ENCODE results near the gene SERPINI1.
A peak's percentile ranks its signal among the peaks of the same experiment; 100 is the strongest.

The SERPINI1 gene

GRCh38 chr3:167735233-167736138 is at the start of gene SERPINI1:
TSS of gene SERPINI1 (plus strand) at chr3:167735721. CDS start at chr3:167789129, 53,408 bp downstream.
- DNase-seq, result peak; percentile 79

GRCh38 chr3:167691366-167691765 is 44.2 kb upstream of the SERPINI1 start:
- peak; percentile 49 for DNase-seq

- DNase-seq, result no peak
These were observed 41.4 kb upstream of the SERPINI1 start for GRCh38 chr3:167694121-167694520.

- DNase-seq, result no peak
These were observed 35.5 kb upstream of the SERPINI1 start for GRCh38 chr3:167700046-167700445.

GRCh38 chr3:167700926-167701325 is 34.6 kb upstream of the SERPINI1 start:
- DNase-seq, result no peak

GRCh38 chr3:167705840-167706239 is 29.7 kb upstream of the SERPINI1 start:
- DNase-seq, result no peak

- no peak for DNase-seq
These were observed 25.8 kb upstream of the SERPINI1 start for GRCh38 chr3:167709690-167710089.

- DNase-seq, result no peak
These were observed 25.0 kb upstream of the SERPINI1 start for GRCh38 chr3:167710552-167710951.

GRCh38 chr3:167711439-167711838 is 24.1 kb upstream of the SERPINI1 start:
- DNase-seq, result no peak

GRCh38 chr3:167712445-167712844 is 23.1 kb upstream of the SERPINI1 start:
- DNase-seq, result no peak

- DNase-seq, result no peak
These were observed 20.6 kb upstream of the SERPINI1 start for GRCh38 chr3:167714871-167715270.

GRCh38 chr3:167716920-167717319 is 18.6 kb upstream of the SERPINI1 start:
- DNase-seq, result no peak

GRCh38 chr3:167718582-167718981 is 16.9 kb upstream of the SERPINI1 start:
- DNase-seq, result no peak

GRCh38 chr3:167723025-167723512 is 12.5 kb upstream of the SERPINI1 start:
- DNase-seq, result no peak

- no peak for DNase-seq
These were observed 11.6 kb upstream of the SERPINI1 start for GRCh38 chr3:167723872-167724271.

GRCh38 chr3:167728176-167728575 is 7.3 kb upstream of the SERPINI1 start:
- DNase-seq, result no peak

- DNase-seq, result no peak
These were observed 6.7 kb upstream of the SERPINI1 start for GRCh38 chr3:167728632-167729323.

GRCh38 chr3:167729591-167729990 is 5.9 kb upstream of the SERPINI1 start:
- no peak for DNase-seq

- DNase-seq, result no peak
These were observed 4.1 kb upstream of the SERPINI1 start for GRCh38 chr3:167731393-167731792.

- DNase-seq, result no peak
These were observed 3.0 kb upstream of the SERPINI1 start for GRCh38 chr3:167732313-167733065.

- DNase-seq, result no peak
These were observed 1.5 kb upstream of the SERPINI1 start for GRCh38 chr3:167733961-167734497.

- DNase-seq, result peak; percentile 98
These were observed 856 bp upstream of the SERPINI1 start, which contains the start of gene PDCD10 for GRCh38 chr3:167734498-167735232. TSS of gene PDCD10 (minus strand) at chr3:167734892. CDS start at chr3:167720157, 14,735 bp downstream.
